HEK293 (cell line): Measurements from ENCODE around the gene CCBE1.

ENCODE experiments used
- ZNF10 ChIP-seq: fragments of 450-650 bp; formaldehyde crosslinking; IDR thresholded peaks from 2 replicates; pipeline ENCODE4 v1.5.1; 2017; ENCODE audit warnings: missing biosample characterization, missing genetic modification characterization
- TF ChIP-seq, protein P1 (sequence below): fragments of 450-650 bp; formaldehyde crosslinking; IDR thresholded peaks from 2 replicates; pipeline ENCODE4 v1.5.1; 2016; ENCODE audit warnings: missing biosample characterization, missing genetic modification characterization
- TF ChIP-seq, protein P2 (sequence below): fragments of 450-650 bp; formaldehyde crosslinking; IDR thresholded peaks from 2 replicates; pipeline ENCODE4 v1.5.1; 2016; ENCODE audit warnings: missing biosample characterization, missing genetic modification characterization
- TF ChIP-seq, protein P3 (sequence below): fragments of 450-650 bp; formaldehyde crosslinking; IDR thresholded peaks from 2 replicates; pipeline ENCODE4 v1.5.1; 2016; ENCODE audit warnings: missing biosample characterization, missing genetic modification characterization

DNA sequence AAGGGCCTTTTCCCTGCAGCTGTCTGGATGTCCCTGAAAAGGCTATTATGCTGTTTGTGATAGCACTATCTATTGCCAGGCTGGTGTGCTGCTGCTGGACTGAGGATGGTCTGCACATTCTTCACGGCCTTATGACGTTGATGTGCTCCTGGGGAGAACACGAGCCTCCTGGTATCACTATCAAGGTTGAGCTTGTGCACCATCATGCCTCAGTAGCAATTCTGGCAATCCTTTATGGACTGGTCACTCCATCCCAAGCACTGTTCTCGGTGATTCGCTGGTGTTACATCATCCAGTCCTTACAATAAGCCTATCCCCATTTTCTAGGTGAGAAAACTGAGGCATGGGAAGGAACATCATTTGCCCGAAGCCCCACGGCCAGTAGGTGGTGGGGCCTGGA lies 18.2 kb upstream of the CCBE1 start:
- TF ChIP-seq, protein P1, sequence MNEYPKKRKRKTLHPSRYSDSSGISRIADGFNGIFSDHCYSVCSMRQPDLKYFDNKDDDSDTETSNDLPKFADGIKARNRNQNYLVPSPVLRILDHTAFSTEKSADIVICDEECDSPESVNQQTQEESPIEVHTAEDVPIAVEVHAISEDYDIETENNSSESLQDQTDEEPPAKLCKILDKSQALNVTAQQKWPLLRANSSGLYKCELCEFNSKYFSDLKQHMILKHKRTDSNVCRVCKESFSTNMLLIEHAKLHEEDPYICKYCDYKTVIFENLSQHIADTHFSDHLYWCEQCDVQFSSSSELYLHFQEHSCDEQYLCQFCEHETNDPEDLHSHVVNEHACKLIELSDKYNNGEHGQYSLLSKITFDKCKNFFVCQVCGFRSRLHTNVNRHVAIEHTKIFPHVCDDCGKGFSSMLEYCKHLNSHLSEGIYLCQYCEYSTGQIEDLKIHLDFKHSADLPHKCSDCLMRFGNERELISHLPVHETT (tag by site-specific recombination) = no peak
- no peak for TF ChIP-seq ZNF10 (tag by site-specific recombination)
- TF ChIP-seq, protein P2, sequence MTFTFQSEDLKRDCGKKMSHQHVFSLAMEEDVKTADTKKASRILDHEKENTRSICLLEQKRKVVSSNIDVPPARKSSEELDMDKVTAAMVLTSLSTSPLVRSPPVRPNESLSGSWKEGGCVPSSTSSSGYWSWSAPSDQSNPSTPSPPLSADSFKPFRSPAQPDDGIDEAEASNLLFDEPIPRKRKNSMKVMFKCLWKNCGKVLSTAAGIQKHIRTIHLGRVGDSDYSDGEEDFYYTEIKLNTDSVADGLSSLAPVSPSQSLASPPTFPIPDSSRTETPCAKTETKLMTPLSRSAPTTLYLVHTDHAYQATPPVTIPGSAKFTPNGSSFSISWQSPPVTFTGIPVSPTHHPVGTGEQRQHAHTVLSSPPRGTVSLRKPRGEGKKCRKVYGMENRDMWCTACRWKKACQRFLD (tag by site-specific recombination) = no peak
- TF ChIP-seq, protein P3, sequence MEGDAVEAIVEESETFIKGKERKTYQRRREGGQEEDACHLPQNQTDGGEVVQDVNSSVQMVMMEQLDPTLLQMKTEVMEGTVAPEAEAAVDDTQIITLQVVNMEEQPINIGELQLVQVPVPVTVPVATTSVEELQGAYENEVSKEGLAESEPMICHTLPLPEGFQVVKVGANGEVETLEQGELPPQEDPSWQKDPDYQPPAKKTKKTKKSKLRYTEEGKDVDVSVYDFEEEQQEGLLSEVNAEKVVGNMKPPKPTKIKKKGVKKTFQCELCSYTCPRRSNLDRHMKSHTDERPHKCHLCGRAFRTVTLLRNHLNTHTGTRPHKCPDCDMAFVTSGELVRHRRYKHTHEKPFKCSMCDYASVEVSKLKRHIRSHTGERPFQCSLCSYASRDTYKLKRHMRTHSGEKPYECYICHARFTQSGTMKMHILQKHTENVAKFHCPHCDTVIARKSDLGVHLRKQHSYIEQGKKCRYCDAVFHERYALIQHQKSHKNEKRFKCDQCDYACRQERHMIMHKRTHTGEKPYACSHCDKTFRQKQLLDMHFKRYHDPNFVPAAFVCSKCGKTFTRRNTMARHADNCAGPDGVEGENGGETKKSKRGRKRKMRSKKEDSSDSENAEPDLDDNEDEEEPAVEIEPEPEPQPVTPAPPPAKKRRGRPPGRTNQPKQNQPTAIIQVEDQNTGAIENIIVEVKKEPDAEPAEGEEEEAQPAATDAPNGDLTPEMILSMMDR = no peak
